CD4-positive, alpha-beta memory T cell (primary cell): ENCODE data around the gene FGG. TPM values are rescaled to one million over a fixed set of nuclear protein-coding genes. Genes with fewer than 3 reads are reported as not detected.

Source experiments
- CTCF ChIA-PET: fragments of 350-600 bp; sonication (Branson Sonifier 250); formaldehyde crosslinking; loops from one replicate; lab custom pipeline; 2021; ENCODE audit warnings: inconsistent platforms; ENCODE audit not compliant: partially characterized antibody; lab: Charles Lee
- POLR2A ChIA-PET: fragments of 350-600 bp; sonication (Branson Sonifier 250); formaldehyde crosslinking; loops from one replicate; lab custom pipeline; 2021; ENCODE audit not compliant: partially characterized antibody; lab: Charles Lee
- DNase-seq, 5 donors: peaks; one replicate each; pipeline versions ENCODE4 v3.0.0 to v3.0.0-alpha.2; 2020 to 2022; ENCODE audit warnings: mixed read lengths in 1 of 5
- H3K27ac ChIP-seq: one replicate; pipeline ENCODE4 v1.7.0; 2013; ENCODE audit warnings: low read depth, low read length
- H3K27me3 ChIP-seq: 2 replicates; pipeline ENCODE4 v1.7.0; 2013; ENCODE audit warnings: mild to moderate bottlenecking, low read length, moderate library complexity; ENCODE audit not compliant: insufficient read depth
- H3K36me3 ChIP-seq: 2 replicates; pipeline ENCODE4 v1.7.0; 2013; ENCODE audit warnings: mild to moderate bottlenecking, low read length, moderate library complexity; ENCODE audit not compliant: insufficient read depth
- H3K4me1 ChIP-seq: 2 replicates; pipeline ENCODE4 v1.7.0; 2013; ENCODE audit warnings: mild to moderate bottlenecking, low read length, moderate library complexity; ENCODE audit not compliant: insufficient read depth
- H3K4me3 ChIP-seq, 2 donors: one replicate each; pipeline ENCODE4 v1.7.0; 2013; ENCODE audit warnings: low read length in 2 of 2, mild to moderate bottlenecking in 1 of 2
- H3K9me3 ChIP-seq, 2 donors: one replicate each; pipeline ENCODE4 v1.7.0; 2013; ENCODE audit warnings: low read length in 2 of 2, control low read depth in 1 of 2; ENCODE audit not compliant: control insufficient read depth in 1 of 2
- H3K27ac Mint-ChIP-seq, 7 donors: one replicate each; pipeline ENCODE4 v1.8.0; 2020 to 2021; ENCODE audit warnings: mixed read lengths in 7 of 7, mild to moderate bottlenecking in 6 of 7, inconsistent platforms in 3 of 7, moderate library complexity in 3 of 7
- H3K27me3 Mint-ChIP-seq, 2 donors: one replicate each; pipeline ENCODE4 v1.8.0; 2020 to 2021; ENCODE audit warnings: mixed read lengths in 2 of 2
- H3K36me3 Mint-ChIP-seq, 2 donors: one replicate each; pipeline ENCODE4 v1.8.0; 2020 to 2021; ENCODE audit warnings: mixed read lengths in 2 of 2, inconsistent platforms in 1 of 2, mild to moderate bottlenecking in 1 of 2
- H3K4me1 Mint-ChIP-seq, 4 donors: one replicate each; pipeline ENCODE4 v1.8.0; 2020 to 2021; ENCODE audit warnings: mixed read lengths in 4 of 4, mild to moderate bottlenecking in 1 of 4
- H3K4me3 Mint-ChIP-seq, 8 donors: one replicate each; pipeline ENCODE4 v1.8.0; 2020 to 2021; ENCODE audit warnings: mixed read lengths in 8 of 8, mild to moderate bottlenecking in 7 of 8, moderate library complexity in 6 of 8, inconsistent platforms in 3 of 8
- H3K9me3 Mint-ChIP-seq, 8 donors: one replicate each; pipeline ENCODE4 v1.8.0; 2020 to 2021; ENCODE audit warnings: mixed read lengths in 8 of 8, mild to moderate bottlenecking in 5 of 8, inconsistent platforms in 3 of 8, moderate library complexity in 1 of 8
- intact Hi-C: fragments of 100-400 bp; cut with micrococcal nuclease; formaldehyde crosslinking; loops from one replicate; pipeline ENCODE4 v1.15.1; 2023
- polyA plus RNA-seq, 2 donors: library from polyadenylated mRNA; unstranded; fragments of 300-500 nt; fragmentation: Illumina TruSeq; gene quantifications; one replicate each; pipeline ENCODE4 v1.2.3, GENCODE V29; 2021
- total RNA-seq, 2 experiments: library from RNA; stranded (reverse); gene quantifications; one replicate each; pipeline ENCODE4 v1.2.3, GENCODE V29; 2021

The FGG gene
- total and polyA plus RNA-seq, 4 experiments from 2014 or later, result not detected

DNA sequence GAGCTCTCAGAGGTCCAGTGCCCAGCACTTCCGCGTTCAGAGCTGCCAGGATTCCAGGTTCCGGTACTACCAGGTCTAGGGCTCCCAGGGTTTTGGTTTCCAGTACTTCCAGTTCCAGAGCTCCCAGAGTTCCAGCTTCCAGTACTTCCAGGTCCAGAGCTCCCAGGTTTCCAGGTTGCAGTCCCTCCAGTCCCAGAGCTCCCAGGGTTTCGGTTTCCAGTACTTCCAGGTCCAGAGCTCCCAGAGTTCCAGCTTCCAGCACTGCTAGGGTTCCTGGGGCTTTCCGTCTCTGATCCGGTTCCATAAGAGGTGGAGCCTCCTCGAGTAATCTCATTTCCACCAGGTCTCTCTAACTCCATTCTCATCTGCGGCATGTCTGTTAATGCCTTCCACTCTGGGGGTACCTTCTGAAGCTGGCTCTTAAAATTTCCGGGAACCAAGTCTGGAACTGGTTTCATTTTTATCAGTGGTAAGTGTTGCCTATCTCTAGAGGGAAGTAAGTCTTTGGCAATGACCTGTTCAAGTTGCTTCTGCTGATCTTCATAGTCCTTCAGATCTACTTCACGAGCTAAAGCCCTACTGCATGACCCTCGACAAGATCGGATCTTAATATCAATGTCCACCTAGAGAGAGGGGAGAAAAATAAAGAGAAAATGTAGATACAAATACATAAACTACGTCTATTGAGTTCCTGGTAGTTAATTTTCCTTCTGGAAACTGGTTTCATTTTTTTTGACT, 26.0 kb downstream of the FGG start:
- CTCF ChIA-PET, result interaction anchor here (0.7 to 0.8 kb wide), 2 partner anchors 8 to 15 kb away, joined by 3 read pairs; no protein-coding TSS in a partner anchor
- Histone ChIP-seq H3K27ac (no peak overlapping the region), H3K36me3 (no peaks in the 10 kb centered on the region), H3K9me3 (no peaks in the 10 kb centered on the region), H3K27me3 (no peaks in the 10 kb centered on the region), H3K4me3 (no peak overlapping the region), H3K4me1 (no peaks in the 10 kb centered on the region)
- Mint-ChIP-seq H3K27me3 (peaks cover 8 to 13% of the 10 kb centered on the region in 2 donors), H3K4me1 (peaks cover 0 to 2% (median 0%) of the 10 kb centered on the region in 4 donors), H3K4me3 (no peak overlapping the region), H3K27ac (no peak overlapping the region), H3K9me3 (no peaks in the 10 kb centered on the region), H3K36me3 (no peaks in the 10 kb centered on the region)
- no peak for DNase-seq
- POLR2A ChIA-PET, result no interaction called here
- intact Hi-C loops, result no loop called here

- Mint-ChIP-seq H3K36me3 (no peaks in the 10 kb centered on the region), H3K27ac (no peak overlapping the region), H3K4me3 (no peak overlapping the region), H3K9me3 (no peaks in the 10 kb centered on the region), H3K4me1 (peaks cover 0 to 2% (median 0%) of the 10 kb centered on the region in 4 donors), H3K27me3 (peaks cover 9 to 13% of the 10 kb centered on the region in 2 donors)
- DNase-seq, result no peak
- Histone ChIP-seq H3K27me3 (no peaks in the 10 kb centered on the region), H3K36me3 (no peaks in the 10 kb centered on the region), H3K9me3 (no peaks in the 10 kb centered on the region), H3K4me3 (no peak overlapping the region), H3K4me1 (no peaks in the 10 kb centered on the region), H3K27ac (no peak overlapping the region)
- POLR2A ChIA-PET, result no interaction called here
- CTCF ChIA-PET, result interaction anchor here (0.7 to 0.8 kb wide), 2 partner anchors 9 to 14 kb away, joined by 3 read pairs; no protein-coding TSS in a partner anchor
- intact Hi-C loops, result no loop called here
Measured at GRCh38 chr4:154585369-154586018, 27.0 kb downstream of the FGG start.

DNA sequence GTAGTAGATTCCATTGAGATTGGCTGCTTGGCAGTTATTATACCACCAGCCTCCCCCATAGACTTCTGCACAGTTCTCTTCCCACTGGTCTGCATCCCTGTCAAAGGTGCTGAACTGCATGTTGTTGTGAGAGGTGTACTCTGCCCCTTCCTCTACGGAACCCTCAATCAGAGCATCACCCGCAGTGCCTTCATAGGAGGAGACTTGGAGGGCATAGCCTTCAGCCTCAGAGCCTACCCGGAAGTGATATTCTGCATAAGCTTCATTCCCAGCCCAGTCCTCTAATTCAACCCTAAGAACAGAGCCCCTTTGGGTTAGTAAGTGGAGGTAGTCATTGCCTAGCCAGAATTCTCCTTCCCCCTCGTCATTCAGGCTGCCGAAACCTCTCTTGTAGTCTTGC, 28.2 kb downstream of the FGG start:
- ChIA-PET CTCF (no interaction called here), POLR2A (no interaction called here)
- intact Hi-C loops, result no loop called here
- Histone ChIP-seq H3K4me3 (no peak overlapping the region), H3K4me1 (no peaks in the 10 kb centered on the region), H3K36me3 (no peaks in the 10 kb centered on the region), H3K27me3 (no peaks in the 10 kb centered on the region), H3K27ac (no peak overlapping the region), H3K9me3 (no peaks in the 10 kb centered on the region)
- H3K27me3 Mint-ChIP-seq, result peaks cover 8 to 12% of the 10 kb centered on the region in 2 donors
- no peaks in the 10 kb centered on the region for H3K9me3 Mint-ChIP-seq
- H3K4me3 Mint-ChIP-seq, result no peak overlapping the region
- peaks cover 0 to 2% (median 0%) of the 10 kb centered on the region in 4 donors for H3K4me1 Mint-ChIP-seq
- DNase-seq, result no peak
- no peaks in the 10 kb centered on the region for H3K36me3 Mint-ChIP-seq
- no peak overlapping the region for H3K27ac Mint-ChIP-seq

DNA sequence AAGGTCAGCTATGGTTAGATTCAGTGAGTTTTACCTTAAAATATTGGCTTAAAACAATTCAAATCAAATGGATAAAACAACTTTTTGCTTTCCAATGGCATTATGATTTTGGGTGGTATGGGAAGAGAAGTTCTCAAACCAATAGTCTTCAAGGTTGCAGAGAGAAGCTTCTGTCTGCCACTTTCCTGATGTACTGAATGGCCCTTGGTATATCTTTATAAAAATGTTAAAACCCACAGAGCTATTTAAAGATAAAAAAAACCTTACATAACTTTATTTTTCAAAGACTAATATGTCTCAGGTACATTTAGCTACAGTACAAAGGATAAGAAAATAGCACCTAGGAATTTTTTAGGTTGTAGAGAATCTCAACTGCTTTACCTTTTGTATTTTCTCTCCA, 28.8 kb downstream of the FGG start:
- H3K4me1 ChIP-seq, result no peaks in the 10 kb centered on the region
- intact Hi-C loops, result no loop called here
- no peaks in the 10 kb centered on the region for H3K9me3 ChIP-seq
- Mint-ChIP-seq H3K4me3 (no peak overlapping the region), H3K4me1 (peaks cover 0 to 2% (median 0%) of the 10 kb centered on the region in 4 donors), H3K9me3 (no peaks in the 10 kb centered on the region), H3K27me3 (peaks cover 10 to 12% of the 10 kb centered on the region in 2 donors), H3K27ac (no peak overlapping the region), H3K36me3 (no peaks in the 10 kb centered on the region)
- H3K27me3 ChIP-seq, result no peaks in the 10 kb centered on the region
- no peaks in the 10 kb centered on the region for H3K36me3 ChIP-seq
- no peak overlapping the region for H3K27ac ChIP-seq
- CTCF ChIA-PET, result no interaction called here
- POLR2A ChIA-PET, result no interaction called here
- DNase-seq, result no peak
- no peak overlapping the region for H3K4me3 ChIP-seq

- H3K9me3 Mint-ChIP-seq, result no peaks in the 10 kb centered on the region
- Histone ChIP-seq H3K4me3 (no peak overlapping the region), H3K36me3 (no peaks in the 10 kb centered on the region), H3K9me3 (no peaks in the 10 kb centered on the region), H3K4me1 (no peaks in the 10 kb centered on the region), H3K27me3 (no peaks in the 10 kb centered on the region), H3K27ac (no peak overlapping the region)
- CTCF ChIA-PET, result no interaction called here
- peaks cover 10 to 13% of the 10 kb centered on the region in 2 donors for H3K27me3 Mint-ChIP-seq
- POLR2A ChIA-PET, result no interaction called here
- no peak for DNase-seq
- peaks cover 0 to 2% (median 0%) of the 10 kb centered on the region in 4 donors for H3K4me1 Mint-ChIP-seq
- H3K4me3 Mint-ChIP-seq, result no peak overlapping the region
- H3K27ac Mint-ChIP-seq, result no peak overlapping the region
- H3K36me3 Mint-ChIP-seq, result no peaks in the 10 kb centered on the region
- intact Hi-C loops, result no loop called here
Measured at GRCh38 chr4:154583230-154583629, 29.2 kb downstream of the FGG start.

- CTCF ChIA-PET, result no interaction called here
- intact Hi-C loops, result no loop called here
- no peaks in the 10 kb centered on the region for H3K9me3 ChIP-seq
Measured at GRCh38 chr4:154582723-154583122, 29.7 kb downstream of the FGG start.

DNA sequence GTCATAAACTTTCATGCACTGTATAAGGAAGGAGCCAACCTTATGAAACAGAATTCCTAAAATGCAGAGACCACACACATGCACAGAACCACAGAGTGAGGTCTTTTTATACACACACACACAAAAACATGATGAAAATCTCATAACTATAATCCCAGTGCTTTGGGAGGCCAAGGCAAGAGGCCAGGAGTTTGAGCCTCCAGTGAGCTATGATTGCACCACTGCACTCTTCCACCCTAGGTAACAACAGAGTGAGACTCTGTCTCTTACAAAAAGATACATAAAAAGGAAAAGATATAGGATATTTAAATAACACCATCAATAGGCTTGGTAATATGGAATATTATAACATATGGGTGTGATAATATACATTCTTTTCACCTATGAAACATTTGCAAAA, 32.5 kb downstream of the FGG start:
- no peaks in the 10 kb centered on the region for H3K9me3 Mint-ChIP-seq
- peaks cover 8 to 11% of the 10 kb centered on the region in 2 donors for H3K27me3 Mint-ChIP-seq
- no peak overlapping the region for H3K4me3 Mint-ChIP-seq
- H3K9me3 ChIP-seq, result no peaks in the 10 kb centered on the region
- H3K27ac ChIP-seq, result no peak overlapping the region
- ChIA-PET CTCF (no interaction called here), POLR2A (no interaction called here)
- H3K36me3 ChIP-seq, result no peaks in the 10 kb centered on the region
- H3K27me3 ChIP-seq, result no peaks in the 10 kb centered on the region
- H3K36me3 Mint-ChIP-seq, result no peaks in the 10 kb centered on the region
- H3K4me1 Mint-ChIP-seq, result no peaks in the 10 kb centered on the region
- intact Hi-C loops, result no loop called here
- no peak overlapping the region for H3K27ac Mint-ChIP-seq
- H3K4me3 ChIP-seq, result no peak overlapping the region
- no peaks in the 10 kb centered on the region for H3K4me1 ChIP-seq
- DNase-seq, result no peak

More at GRCh38 chr4:154582723-154583122, 29.7 kb downstream of the FGG start:
- Mint-ChIP-seq H3K4me1 (peaks cover 0 to 2% (median 0%) of the 10 kb centered on the region in 4 donors), H3K9me3 (no peaks in the 10 kb centered on the region), H3K27me3 (peaks cover 11 to 13% of the 10 kb centered on the region in 2 donors), H3K27ac (no peak overlapping the region), H3K4me3 (no peak overlapping the region), H3K36me3 (no peaks in the 10 kb centered on the region)
- POLR2A ChIA-PET, result no interaction called here
- H3K4me3 ChIP-seq, result no peak overlapping the region
- H3K4me1 ChIP-seq, result no peaks in the 10 kb centered on the region
- no peaks in the 10 kb centered on the region for H3K36me3 ChIP-seq
- no peaks in the 10 kb centered on the region for H3K27me3 ChIP-seq
- DNase-seq, result no peak
- H3K27ac ChIP-seq, result no peak overlapping the region
